ENCODE data around the gene EIF4B. TPM values are rescaled to one million over a fixed set of nuclear protein-coding genes. Genes with fewer than 3 reads are reported as not detected.
A peak's percentile ranks its signal among the peaks of the same experiment; 100 is the strongest.

The EIF4B gene
- total RNA-seq, 1 experiment from 2014 or later = 531 TPM

DNA sequence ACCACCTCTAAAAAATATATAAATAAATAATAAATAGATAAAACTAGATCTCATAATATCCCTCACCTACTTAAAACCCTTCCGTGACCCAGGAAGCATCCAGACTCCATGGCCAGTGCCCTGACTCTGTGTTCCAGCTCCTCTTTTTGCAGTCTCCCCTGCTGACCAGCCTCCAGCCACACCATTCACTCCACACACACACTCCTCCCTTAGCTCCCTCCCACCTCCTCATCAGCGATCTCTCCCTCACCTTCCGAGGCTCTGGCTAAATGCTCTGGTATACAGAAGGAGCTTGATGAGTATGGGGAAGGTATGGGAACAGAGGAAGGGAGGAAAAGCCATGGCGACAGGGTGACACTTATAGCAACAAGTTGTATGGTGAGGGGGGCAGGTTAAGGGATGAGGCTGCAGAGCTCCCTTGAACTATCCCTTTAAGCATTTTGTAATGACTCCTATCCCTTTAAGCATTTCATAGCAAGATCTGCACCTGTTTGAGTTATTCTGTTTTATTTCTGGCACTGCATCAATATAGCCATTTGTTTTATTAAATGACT lies 26.1 kb upstream of the EIF4B start:
- intact Hi-C loops (cut with micrococcal nuclease; ENCODE audit: unreplicated experiment) = loop anchor here (1.0 to 2.0 kb wide), 2 partner anchors 75 to 955 kb away; partner anchors contain the start of gene KRT8
- Histone ChIP-seq H4K20me1 (ENCODE audit: insufficient read depth) (no peaks in the 10 kb centered on the region), H3K4me2 (no peak overlapping the region), H3F3A (ENCODE audit: insufficient read depth, low read depth) (peaks cover 3% of the 10 kb centered on the region; the same call in 1 of the 2 replicates), H3K9me2 (ENCODE audit: insufficient read depth) (no peaks in the 10 kb centered on the region), H3K27ac (no peak overlapping the region), H3K9me3 (ENCODE audit: insufficient read depth, low read depth) (no peaks in the 10 kb centered on the region), H3K4me3 (no peak overlapping the region), H3K4me1 (replicated peaks; ENCODE audit: insufficient read depth) (peaks cover 33% of the 10 kb centered on the region), H3K36me3 (ENCODE audit: low read depth) (no peaks in the 10 kb centered on the region), H3K79me2 (ENCODE audit: low read depth) (0 out of 2 replicates have a peak, but pooled peaks cover 8% of the 10 kb centered on the region), H2AFZ (no peak overlapping the region), H3K27me3 (ENCODE audit: insufficient read depth, low read depth) (no peaks in the 10 kb centered on the region)
- ChIA-PET CTCF (interaction anchor here (0.6 to 3.0 kb wide), 9 partner anchors 9 to 106 kb away, joined by 3 to 59 read pairs (median 3); partner anchors contain the start of gene KRT8), POLR2A (ENCODE audit: unreplicated experiment) (interaction anchor here (0.6 to 1.9 kb wide), 7 partner anchors 10 to 794 kb away, joined by 3 to 9 read pairs (median 4); partner anchors contain the start of gene KRT8)
- no peak for TF ChIP-seq EZH2 (IDR thresholded peaks at IDR 0.05; ENCODE audit: low read depth)
- no peak for TF ChIP-seq CTCF (conservative IDR thresholded peaks at IDR 0.05)
- no peak for DNase-seq
- BruUV-seq (replicated peaks) = no TSS peak

DNA sequence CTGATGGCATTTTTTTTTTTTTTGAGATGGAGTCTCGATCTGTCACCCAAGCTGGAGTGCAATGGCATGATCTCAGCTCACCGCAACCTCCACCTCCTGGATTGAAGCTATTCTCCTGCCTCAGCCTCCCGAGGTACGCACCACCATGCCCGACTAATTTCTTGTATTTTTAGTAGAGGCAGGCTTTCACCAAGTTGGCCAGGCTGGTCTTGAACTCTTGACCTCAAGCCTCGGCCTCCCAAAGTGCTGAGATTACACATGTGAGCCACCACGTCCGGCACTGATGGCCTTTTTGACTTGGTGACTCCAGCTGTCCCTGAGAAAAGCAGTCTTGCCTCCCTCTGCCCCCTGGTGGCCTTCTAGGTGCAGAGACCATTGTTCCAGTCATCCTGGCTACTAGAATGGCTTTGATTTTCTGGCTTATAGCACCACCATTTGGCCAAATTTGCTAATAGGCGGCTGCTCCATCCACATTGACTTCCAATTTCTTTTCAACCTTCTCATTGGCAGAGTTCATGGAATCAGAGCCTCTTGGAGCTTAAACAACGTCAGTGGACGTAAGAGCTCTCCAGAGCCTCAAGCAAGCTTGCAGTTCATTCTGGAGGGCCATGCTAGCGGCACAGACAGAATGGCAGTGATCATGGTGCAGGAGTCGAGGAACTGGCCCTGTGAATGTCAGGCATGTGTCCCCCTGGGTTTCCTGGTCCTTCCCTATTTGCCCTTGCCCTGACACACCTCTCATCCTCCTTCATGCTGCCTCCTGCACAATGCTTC lies 25.4 kb upstream of the EIF4B start:
- BruUV-seq (replicated peaks) = no TSS peak
- Histone ChIP-seq H3K27me3 (ENCODE audit: insufficient read depth, low read depth) (no peaks in the 10 kb centered on the region), H3K4me3 (no peak overlapping the region), H3K9me3 (ENCODE audit: insufficient read depth, low read depth) (no peaks in the 10 kb centered on the region), H3K4me1 (replicated peaks; ENCODE audit: insufficient read depth) (peaks cover 27% of the 10 kb centered on the region), H2AFZ (peak overlapping the region; percentile 41; the same call in 1 of the 2 replicates), H4K20me1 (ENCODE audit: insufficient read depth) (no peaks in the 10 kb centered on the region), H3F3A (ENCODE audit: insufficient read depth, low read depth) (0 out of 2 replicates have a peak, but pooled peaks cover 3% of the 10 kb centered on the region), H3K79me2 (ENCODE audit: low read depth) (0 out of 2 replicates have a peak, but pooled peaks cover 4% of the 10 kb centered on the region), H3K4me2 (peak overlapping the region; percentile 55; the same call in 1 of the 2 replicates), H3K36me3 (ENCODE audit: low read depth) (no peaks in the 10 kb centered on the region), H3K9me2 (ENCODE audit: insufficient read depth) (no peaks in the 10 kb centered on the region), H3K27ac (no peak overlapping the region)
- ChIA-PET POLR2A (ENCODE audit: unreplicated experiment) (interaction anchor here (0.6 to 1.9 kb wide), 6 partner anchors 18 to 795 kb away, joined by 3 to 9 read pairs (median 4); partner anchors contain the start of gene KRT8), CTCF (interaction anchor here (0.6 to 3.0 kb wide), 16 partner anchors 10 to 107 kb away, joined by 3 to 59 read pairs (median 3); partner anchors contain the start of genes EIF4B and KRT8)
- peak; percentile 87 to 91 for DNase-seq
- TF ChIP-seq EZH2 (IDR thresholded peaks at IDR 0.05; ENCODE audit: low read depth) (no peak), CTCF (conservative IDR thresholded peaks at IDR 0.05) (peak; percentile 98)
- intact Hi-C loops (cut with micrococcal nuclease; ENCODE audit: unreplicated experiment) = loop anchor here (1.0 to 2.0 kb wide), 6 partner anchors 76 to 956 kb away; partner anchors contain the start of gene KRT8

DNA sequence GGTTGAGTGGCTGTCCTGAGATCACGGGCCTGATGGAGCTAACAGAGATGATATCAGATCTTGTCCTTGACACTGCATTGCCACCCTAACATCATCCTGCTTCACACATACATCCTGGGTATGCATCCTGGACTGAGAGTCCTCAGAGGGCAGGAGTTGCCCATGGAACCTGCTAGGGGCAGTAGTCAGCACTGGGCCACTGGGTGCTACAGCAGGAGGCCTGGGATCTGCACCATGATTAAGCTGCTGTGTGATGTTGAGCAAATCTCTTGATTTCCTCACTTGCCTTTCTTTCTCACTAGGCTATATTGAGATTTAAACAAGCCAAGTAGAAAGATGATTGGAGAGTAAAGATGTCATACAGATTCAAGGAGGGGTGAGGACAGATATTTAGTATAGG lies 22.1 kb upstream of the EIF4B start:
- H3K4me2 ChIP-seq = no peak overlapping the region
- DNase-seq = peak in 1 of 2 experiments; percentile 55
- intact Hi-C loops (cut with micrococcal nuclease; ENCODE audit: unreplicated experiment) = no loop called here
- no peaks in the 10 kb centered on the region for H3K79me2 ChIP-seq (ENCODE audit: low read depth)
- H3K27ac ChIP-seq = no peak overlapping the region
- no peaks in the 10 kb centered on the region for H3K36me3 ChIP-seq (ENCODE audit: low read depth)
- ChIA-PET CTCF (interaction anchor here (0.6 to 1.4 kb wide), 2 partner anchors 70 to 99 kb away, joined by 4 to 19 read pairs; no protein-coding TSS in a partner anchor), POLR2A (ENCODE audit: unreplicated experiment) (no interaction called here)
- H3K27me3 ChIP-seq (ENCODE audit: insufficient read depth, low read depth) = no peaks in the 10 kb centered on the region
- H3K4me1 ChIP-seq (replicated peaks; ENCODE audit: insufficient read depth) = peaks cover 18% of the 10 kb centered on the region
- H3K9me2 ChIP-seq (ENCODE audit: insufficient read depth) = no peaks in the 10 kb centered on the region
- H3F3A ChIP-seq (ENCODE audit: insufficient read depth, low read depth) = 0 out of 2 replicates have a peak, but pooled peaks cover 2% of the 10 kb centered on the region
- no peak overlapping the region for H3K4me3 ChIP-seq
- H2AFZ ChIP-seq = no peak overlapping the region
- H4K20me1 ChIP-seq (ENCODE audit: insufficient read depth) = no peaks in the 10 kb centered on the region
- no peaks in the 10 kb centered on the region for H3K9me3 ChIP-seq (ENCODE audit: insufficient read depth, low read depth)
- no TSS peak for BruUV-seq (replicated peaks)
- TF ChIP-seq EZH2 (IDR thresholded peaks at IDR 0.05; ENCODE audit: low read depth) (no peak), CTCF (conservative IDR thresholded peaks at IDR 0.05) (peak; percentile 36)
